OCI-LY1 (cell line): ENCODE measurements around the gene PSD.

Experiments used
- H2AFZ ChIP-seq: fragments of 200-600 bp; sonication (generic), shearing (Covaris generic); 2 replicates; pipeline ENCODE4 v1.6.0; 2014; ENCODE audit warnings: antibody characterized with exemption, mild to moderate bottlenecking, low read length
- H3F3A ChIP-seq: fragments of 200-600 bp; sonication (generic), shearing (Covaris generic); 2 replicates; pipeline ENCODE4 v1.6.0; 2014; ENCODE audit warnings: mild to moderate bottlenecking, antibody characterized with exemption, low read length, moderate library complexity; ENCODE audit not compliant: insufficient read depth
- H3K27ac ChIP-seq: fragments of 200-600 bp; sonication (generic); 2 replicates; pipeline ENCODE4 v1.5.1; 2014; ENCODE audit warnings: low read length, mixed run types, mild to moderate bottlenecking, low read depth; ENCODE audit not compliant: poor library complexity, severe bottlenecking
- H3K27me3 ChIP-seq: fragments of 200-600 bp; sonication (generic); 2 replicates; pipeline ENCODE4 v1.6.0; 2014; ENCODE audit warnings: antibody characterized with exemption, mild to moderate bottlenecking, low read length, moderate library complexity; ENCODE audit not compliant: insufficient read depth
- H3K36me3 ChIP-seq: fragments of 200-600 bp; sonication (generic); 2 replicates; pipeline ENCODE4 v1.6.1; 2014; ENCODE audit warnings: mild to moderate bottlenecking, antibody characterized with exemption, low read length, moderate library complexity, mixed read lengths; ENCODE audit not compliant: insufficient read depth
- H3K4me1 ChIP-seq: fragments of 200-600 bp; sonication (generic); 2 replicates; pipeline ENCODE4 v1.5.1; 2014; ENCODE audit warnings: mild to moderate bottlenecking, low read length, moderate library complexity; ENCODE audit not compliant: insufficient read depth, severe bottlenecking
- H3K4me2 ChIP-seq: fragments of 200-600 bp; sonication (generic), shearing (Covaris generic); 2 replicates; pipeline ENCODE4 v1.6.1; 2014; ENCODE audit warnings: low read length
- H3K4me3 ChIP-seq: fragments of 200-600 bp; sonication (generic); 2 replicates; pipeline ENCODE4 v1.5.1; 2014; ENCODE audit warnings: low read length, low read depth, mild to moderate bottlenecking, mixed read lengths; ENCODE audit not compliant: poor library complexity, severe bottlenecking
- H3K79me2 ChIP-seq: fragments of 200-600 bp; shearing (Covaris generic); 2 replicates; pipeline ENCODE4 v1.6.1; 2016; ENCODE audit warnings: mixed run types, low read length, mixed read lengths; ENCODE audit not compliant: insufficient read depth
- H3K9ac ChIP-seq: fragments of 200-600 bp; sonication (generic), shearing (Covaris generic); 2 replicates; pipeline ENCODE4 v1.6.1; 2014; ENCODE audit warnings: mild to moderate bottlenecking, low read length, mixed read lengths
- H3K9me2 ChIP-seq: fragments of 200-600 bp; sonication (generic), shearing (Covaris generic); 2 replicates; pipeline ENCODE4 v1.6.1; 2014; ENCODE audit warnings: low read depth, mild to moderate bottlenecking, low read length, mixed read lengths
- H3K9me3 ChIP-seq: fragments of 200-600 bp; shearing (Covaris generic); 2 replicates; pipeline ENCODE4 v1.6.1; 2014; ENCODE audit warnings: low read length, mixed read lengths
- H4K20me1 ChIP-seq: fragments of 200-600 bp; sonication (generic), shearing (Covaris generic); 2 replicates; pipeline ENCODE4 v1.6.0; 2016; ENCODE audit warnings: mild to moderate bottlenecking, low read length; ENCODE audit not compliant: insufficient read depth
- EZH2 ChIP-seq: fragments of 200-600 bp; sonication (generic), shearing (Covaris generic); IDR thresholded peaks from 2 replicates; pipeline ENCODE4 v1.8.0; 2017; ENCODE audit warnings: borderline replicate concordance, mixed run types, mild to moderate bottlenecking, antibody characterized with exemption, low read length, moderate library complexity, mixed read lengths
- TF ChIP-seq, protein P1 (sequence below): fragments of 200-600 bp; sonication (generic), shearing (Covaris generic); IDR thresholded peaks from 2 replicates; pipeline ENCODE4 v1.5.1; 2017; ENCODE audit warnings: mild to moderate bottlenecking, antibody characterized with exemption, low read length, moderate library complexity, mixed read lengths

Gene PSD

DNA sequence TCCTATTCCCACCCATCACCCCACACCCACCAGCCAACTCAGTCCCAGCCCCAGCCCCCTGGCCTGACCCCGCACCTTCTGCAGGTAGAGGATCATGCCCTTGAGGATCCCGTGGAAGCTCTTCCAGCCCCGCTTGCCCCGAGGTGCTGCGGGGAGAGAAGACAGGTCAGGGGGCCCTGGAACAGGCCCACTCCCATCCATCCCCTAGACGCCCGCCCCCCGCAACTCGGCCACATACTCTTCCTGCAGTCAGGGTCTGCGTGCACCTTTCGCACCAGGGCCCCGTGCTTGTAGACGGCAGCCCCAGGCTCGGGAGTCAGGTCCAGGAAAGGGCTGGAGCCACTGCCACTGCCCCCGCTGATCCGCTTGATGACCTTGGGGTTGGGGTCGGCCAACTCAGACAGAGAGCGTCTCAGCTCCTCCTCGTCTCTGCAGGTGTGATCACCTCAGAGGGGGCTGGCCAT, 13.4 kb downstream of the PSD start:
- Histone ChIP-seq H3K4me3 (no peak overlapping the region), H3K79me2 (no peaks in the 10 kb centered on the region), H3K9me2 (no peaks in the 10 kb centered on the region), H3K27me3 (no peaks in the 10 kb centered on the region), H3K9ac (no peak overlapping the region), H3K4me2 (no peak overlapping the region), H2AFZ (no peak overlapping the region), H3K27ac (no peak overlapping the region), H3K36me3 (no peaks in the 10 kb centered on the region; the same call in 1 of the 2 replicates), H4K20me1 (no peaks in the 10 kb centered on the region), H3K9me3 (no peaks in the 10 kb centered on the region), H3K4me1 (peaks cover 1% of the 10 kb centered on the region), H3F3A (no peaks in the 10 kb centered on the region)
- TF ChIP-seq, protein P1, sequence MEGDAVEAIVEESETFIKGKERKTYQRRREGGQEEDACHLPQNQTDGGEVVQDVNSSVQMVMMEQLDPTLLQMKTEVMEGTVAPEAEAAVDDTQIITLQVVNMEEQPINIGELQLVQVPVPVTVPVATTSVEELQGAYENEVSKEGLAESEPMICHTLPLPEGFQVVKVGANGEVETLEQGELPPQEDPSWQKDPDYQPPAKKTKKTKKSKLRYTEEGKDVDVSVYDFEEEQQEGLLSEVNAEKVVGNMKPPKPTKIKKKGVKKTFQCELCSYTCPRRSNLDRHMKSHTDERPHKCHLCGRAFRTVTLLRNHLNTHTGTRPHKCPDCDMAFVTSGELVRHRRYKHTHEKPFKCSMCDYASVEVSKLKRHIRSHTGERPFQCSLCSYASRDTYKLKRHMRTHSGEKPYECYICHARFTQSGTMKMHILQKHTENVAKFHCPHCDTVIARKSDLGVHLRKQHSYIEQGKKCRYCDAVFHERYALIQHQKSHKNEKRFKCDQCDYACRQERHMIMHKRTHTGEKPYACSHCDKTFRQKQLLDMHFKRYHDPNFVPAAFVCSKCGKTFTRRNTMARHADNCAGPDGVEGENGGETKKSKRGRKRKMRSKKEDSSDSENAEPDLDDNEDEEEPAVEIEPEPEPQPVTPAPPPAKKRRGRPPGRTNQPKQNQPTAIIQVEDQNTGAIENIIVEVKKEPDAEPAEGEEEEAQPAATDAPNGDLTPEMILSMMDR = no peak
- no peak for TF ChIP-seq EZH2

DNA sequence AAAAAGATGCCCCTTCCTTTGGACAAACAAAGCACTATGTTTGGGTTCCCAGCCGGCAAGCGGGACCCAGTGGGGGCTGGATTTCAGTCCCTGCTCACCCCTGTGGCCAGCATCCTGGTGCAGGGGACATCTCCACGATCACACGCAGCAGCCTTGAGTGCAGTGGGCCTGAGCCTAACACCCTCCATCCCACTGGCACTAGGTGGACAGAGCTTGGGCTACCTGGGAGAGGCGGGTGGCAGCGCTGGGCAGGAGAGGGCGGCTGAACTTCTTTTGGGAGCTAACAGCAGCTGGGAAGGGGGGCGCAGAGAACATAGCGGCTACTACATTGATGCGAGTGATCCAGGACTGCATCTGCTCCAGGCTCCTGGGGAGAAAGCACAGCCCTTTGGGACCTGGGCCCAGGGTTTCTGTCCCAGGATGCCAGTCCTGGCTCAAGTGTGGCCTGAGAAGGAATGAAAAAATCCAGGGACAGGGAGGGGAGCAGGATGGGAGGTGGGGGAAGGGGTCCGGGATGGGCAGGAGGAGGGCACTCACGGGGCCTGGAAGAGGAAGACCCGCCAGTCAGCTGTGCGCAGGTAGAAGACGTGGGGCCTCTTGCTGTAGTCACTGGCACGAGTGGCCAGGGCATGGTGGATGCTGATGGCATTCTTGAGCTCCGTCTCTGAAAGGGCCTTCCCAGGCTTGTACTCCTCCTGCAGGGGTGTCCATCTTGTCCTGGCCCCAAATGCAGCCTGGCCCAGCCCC, 14.1 kb downstream of the PSD start:
- peaks cover 7% of the 10 kb centered on the region for H3K4me1 ChIP-seq
- no peak overlapping the region for H3K27ac ChIP-seq
- no peak overlapping the region for H2AFZ ChIP-seq
- no peaks in the 10 kb centered on the region for H3F3A ChIP-seq
- no peak overlapping the region for H3K4me3 ChIP-seq
- H3K79me2 ChIP-seq = no peaks in the 10 kb centered on the region
- H3K36me3 ChIP-seq = no peaks in the 10 kb centered on the region; the same call in 1 of the 2 replicates
- H3K9me2 ChIP-seq = no peaks in the 10 kb centered on the region
- H4K20me1 ChIP-seq = no peaks in the 10 kb centered on the region
- H3K27me3 ChIP-seq = no peaks in the 10 kb centered on the region
- no peaks in the 10 kb centered on the region for H3K9me3 ChIP-seq
- H3K4me2 ChIP-seq = no peak overlapping the region
- H3K9ac ChIP-seq = no peak overlapping the region
- TF ChIP-seq, protein P1 = no peak
- TF ChIP-seq EZH2 = no peak

DNA sequence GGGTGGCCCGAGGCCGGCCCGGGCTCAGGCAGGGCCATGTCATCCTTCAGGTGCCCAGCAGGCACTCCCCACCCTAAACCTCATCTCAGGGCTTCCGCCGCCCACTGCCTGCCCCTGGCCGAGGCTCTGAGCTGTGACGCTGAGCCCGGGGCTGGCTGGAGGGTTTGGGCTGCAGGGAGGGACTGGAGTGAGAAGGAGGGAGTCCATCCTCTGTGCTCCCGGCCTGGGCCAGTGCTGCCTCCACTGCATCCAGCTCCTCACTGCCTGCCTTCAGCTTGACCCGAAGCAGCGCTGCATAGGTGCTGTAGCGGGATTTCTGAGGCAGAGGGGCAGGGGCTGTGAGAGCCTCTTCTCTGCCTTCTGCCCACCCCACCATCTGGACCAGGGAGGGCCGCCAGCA, 15.5 kb downstream of the PSD start:
- Histone ChIP-seq H3K9me3 (no peaks in the 10 kb centered on the region), H3K36me3 (no peaks in the 10 kb centered on the region; the same call in 1 of the 2 replicates), H3K4me3 (no peak overlapping the region), H3K27ac (no peak overlapping the region), H3K27me3 (no peaks in the 10 kb centered on the region), H3F3A (no peaks in the 10 kb centered on the region), H3K4me1 (peaks cover 8% of the 10 kb centered on the region), H3K9ac (no peak overlapping the region), H3K9me2 (no peaks in the 10 kb centered on the region), H4K20me1 (no peaks in the 10 kb centered on the region), H3K79me2 (no peaks in the 10 kb centered on the region), H2AFZ (no peak overlapping the region), H3K4me2 (no peak overlapping the region)
- TF ChIP-seq EZH2 = no peak
- TF ChIP-seq, protein P1 = no peak
